GM18499 (cell line): ENCODE measurements around the gene CCDC167.

Experiments
- ATAC-seq: cut with Tn5 transposase; IDR thresholded peaks from one replicate; pipeline ENCODE4 v1.9.1; 2021; ENCODE audit warnings: moderate number of reproducible peaks; ENCODE audit not compliant: insufficient read depth, unreplicated experiment

CCDC167 gene

DNA sequence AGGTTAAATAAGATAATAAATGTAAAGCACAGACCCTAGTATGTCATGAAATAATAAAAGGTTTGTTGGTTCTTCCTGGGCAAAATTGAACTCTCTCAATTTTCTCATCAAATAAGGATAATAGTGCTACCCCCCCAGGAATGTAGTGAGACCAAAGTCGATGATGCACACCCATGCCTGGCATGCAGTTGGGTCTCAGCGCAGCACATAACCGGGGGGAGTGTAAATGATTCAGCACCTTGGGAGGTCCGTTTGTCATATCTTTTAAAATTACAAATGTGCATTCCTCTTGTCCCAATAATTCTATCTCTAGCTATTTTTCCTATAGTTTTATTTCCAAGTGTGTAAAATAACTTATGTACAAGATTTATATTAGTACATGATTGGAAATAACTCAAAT lies 31.3 kb upstream of the CCDC167 start:
- ATAC-seq = no peak

DNA sequence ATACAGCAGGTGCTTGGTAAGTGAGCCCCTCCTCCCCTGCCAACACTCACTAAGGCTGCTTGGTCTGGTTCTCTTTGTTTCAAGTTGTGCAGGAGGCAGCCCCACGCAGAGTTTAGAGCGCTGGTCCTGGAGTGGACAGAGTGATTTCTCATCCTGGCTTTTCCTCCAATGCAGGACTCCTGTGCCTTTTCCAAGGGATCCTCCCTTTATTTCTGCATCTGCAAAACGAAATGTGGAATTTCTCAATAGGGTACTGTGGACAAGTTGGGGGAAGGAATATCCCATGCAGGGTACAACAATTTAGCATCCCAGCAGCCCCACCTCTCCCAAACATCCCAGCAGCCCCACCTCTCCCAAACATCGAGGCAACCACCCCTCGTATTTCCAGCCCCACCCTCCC lies 30.6 kb upstream of the CCDC167 start:
- no peak for ATAC-seq

DNA sequence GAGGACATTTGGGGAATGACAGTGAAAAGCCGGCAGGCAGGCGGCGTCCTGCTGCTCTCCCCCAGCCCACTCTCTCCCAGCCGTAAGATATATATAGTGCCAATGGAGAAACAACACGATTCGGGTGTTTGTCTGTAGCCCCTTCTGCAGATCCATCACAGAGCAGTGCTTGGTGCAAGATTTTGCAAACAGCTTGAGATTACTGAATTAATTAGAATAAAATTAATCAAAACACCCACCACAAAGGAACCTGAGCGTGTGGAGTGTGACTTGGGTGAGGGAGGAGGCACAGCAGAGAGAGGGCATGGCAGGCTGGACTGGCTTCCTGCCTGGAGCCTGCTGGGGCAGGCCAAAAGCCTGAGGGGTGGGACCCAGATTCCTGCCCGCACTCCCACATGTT lies 28.8 kb upstream of the CCDC167 start:
- no peak for ATAC-seq

DNA sequence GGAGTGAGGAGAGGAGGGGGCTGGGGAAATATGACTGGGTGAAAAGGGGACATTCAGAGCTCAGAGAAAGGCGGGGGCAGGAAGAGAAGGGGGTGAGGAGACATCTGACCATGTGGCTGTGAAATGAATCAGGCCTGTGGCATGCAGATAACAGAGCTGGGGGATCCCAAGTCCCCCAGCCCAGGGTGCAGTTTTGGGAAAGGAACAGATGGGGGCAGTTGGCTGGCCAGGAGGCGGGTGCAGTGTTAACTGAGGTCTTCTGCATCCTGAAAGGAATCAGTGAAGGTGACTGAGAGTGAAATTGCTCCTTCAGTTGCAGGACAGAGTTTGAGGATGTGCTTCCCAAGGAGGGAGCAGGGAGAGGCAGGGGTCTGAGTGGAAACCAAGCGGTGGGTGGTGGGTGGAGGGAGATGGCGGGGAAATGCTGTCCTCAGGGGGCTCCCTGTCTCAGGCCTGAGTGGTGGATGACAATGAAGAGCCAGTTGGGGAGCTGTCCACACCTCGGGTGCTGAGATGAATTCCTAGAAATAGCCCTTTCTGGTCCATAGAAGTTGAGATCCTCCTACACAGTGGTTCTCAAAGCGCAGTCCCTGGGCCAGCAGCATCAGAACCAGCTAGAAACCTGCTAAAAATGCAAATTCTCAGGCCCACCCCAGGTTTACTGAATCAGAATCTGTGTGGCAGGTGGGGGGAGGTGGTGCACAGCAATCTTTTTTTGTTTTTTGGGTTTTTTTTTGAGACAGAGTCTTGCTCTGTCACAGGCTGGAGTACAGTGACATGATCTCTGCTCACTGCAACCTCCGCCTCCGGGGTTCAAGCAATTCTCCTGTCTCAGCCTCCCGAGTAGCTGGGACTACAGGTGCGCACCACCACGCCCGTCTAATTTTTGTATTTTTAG lies 26.0 kb upstream of the CCDC167 start:
- no peak for ATAC-seq

DNA sequence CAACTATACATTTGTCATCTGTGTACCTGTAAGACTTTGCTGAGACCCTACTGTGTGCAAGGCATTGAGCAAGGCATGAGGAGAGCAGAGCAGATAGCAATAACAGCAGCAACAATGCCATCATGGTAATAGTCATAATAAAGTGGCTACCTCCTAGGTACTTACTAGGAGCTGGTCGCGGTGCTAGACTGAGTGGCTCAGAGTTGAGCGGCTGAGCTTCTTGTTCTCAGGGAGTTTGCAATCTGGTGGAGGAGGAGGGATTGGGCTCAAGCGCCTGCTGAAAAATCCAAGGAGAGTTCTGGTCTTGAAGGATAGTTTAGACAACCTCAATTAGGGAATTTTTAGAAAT lies 25.3 kb upstream of the CCDC167 start:
- ATAC-seq = no peak

DNA sequence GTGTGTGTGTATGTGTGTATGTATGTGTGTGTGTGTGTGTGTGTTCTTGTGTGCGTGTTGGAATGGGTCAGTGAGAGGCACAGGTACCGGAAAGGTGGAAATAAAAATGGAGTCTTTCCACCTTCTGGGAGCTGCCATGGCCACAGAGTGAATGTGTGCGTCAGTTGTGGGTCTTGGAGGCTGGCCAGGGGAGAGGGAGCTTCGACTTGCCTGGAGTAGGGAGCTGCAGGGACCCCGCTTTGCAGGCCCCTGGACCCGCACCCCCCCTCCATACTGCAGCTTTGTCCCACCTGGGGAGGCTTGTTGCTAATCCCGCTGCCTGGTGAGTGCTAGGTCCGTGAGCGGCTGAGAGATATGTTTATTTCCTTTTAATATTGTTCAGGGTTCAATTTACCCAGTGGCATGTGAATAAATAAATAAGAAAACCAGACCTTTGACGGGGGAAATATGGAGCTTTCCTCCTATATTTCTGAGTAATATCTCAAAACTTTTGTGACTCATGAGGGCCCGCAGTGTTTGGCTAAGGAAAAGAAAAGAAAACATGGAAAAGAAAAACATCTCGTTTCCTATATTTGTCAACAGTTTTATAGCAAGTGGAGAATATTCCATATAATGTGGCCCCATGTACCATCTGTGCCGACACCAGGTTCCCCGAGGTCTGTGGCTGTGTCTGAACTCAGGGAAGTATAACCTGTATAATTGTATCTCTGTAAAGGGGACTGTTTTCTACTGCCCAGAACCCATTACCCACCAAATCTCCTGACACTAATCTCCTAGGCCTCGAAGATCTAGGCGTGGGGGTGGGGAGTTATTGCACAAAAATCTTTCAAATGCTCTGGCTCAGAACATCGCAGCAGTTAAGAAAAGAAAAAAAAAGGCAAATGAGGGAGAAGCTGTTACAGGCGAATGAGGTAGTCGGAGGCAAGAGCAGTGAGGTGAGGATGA lies 24.6 kb upstream of the CCDC167 start:
- ATAC-seq = no peak

DNA sequence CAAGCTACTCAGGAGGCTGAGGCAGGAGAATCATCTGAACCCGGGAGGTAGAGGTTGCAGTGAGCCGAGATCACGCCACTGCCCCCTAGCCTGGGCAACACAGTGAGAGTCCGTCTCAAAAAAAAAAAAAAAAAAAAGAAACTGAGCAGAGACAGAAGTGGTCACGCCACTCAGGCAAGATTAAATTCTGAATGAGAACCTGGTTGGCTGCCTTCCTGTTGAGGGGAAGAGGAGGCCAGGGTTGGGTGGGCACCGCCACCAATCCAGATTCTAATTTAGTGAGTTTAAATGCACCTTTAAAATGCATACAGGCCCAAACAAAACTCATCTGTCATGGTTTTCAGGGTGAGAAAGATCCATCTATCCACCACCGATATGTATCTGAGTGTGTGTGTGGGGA lies 23.7 kb upstream of the CCDC167 start:
- ATAC-seq = no peak

DNA sequence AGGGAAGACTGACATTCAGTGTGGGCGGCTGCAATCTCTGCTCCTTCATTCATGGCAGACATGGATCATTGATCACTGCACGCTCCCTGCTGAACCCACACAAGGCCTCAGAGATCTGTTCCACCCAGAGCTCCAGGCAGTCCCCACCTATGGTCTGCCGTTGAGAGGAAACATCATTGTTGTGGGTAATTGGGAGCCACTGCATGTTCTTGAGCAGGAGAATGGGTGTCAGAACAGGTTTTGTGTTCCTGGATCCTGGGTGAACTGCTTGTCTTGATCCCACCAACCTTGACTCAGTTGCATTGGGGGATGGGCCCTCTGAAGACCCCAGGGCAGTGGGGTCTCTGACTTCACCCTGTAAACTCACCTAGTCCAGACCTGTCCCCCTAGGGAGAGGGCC lies 23.1 kb upstream of the CCDC167 start:
- ATAC-seq = no peak

DNA sequence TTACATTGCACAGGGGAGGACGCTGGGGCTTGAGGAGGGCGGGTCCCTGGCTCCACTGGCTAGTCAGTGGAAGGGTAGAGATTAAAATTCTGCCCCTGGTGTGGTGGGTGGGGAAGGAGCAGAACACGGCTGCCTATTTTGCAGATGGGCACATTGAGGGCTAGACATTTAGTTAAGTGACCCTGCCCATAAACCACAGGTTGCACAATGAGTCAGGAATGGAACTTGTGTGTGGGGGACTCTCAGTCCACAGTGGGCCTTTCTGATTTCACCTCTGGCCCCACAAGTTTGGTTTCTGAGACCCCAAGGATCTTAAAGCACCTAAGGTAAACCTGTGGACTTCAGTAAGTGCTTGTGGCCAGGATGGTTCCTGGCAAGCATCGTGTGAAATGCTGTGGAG lies 22.0 kb upstream of the CCDC167 start:
- ATAC-seq = no peak

DNA sequence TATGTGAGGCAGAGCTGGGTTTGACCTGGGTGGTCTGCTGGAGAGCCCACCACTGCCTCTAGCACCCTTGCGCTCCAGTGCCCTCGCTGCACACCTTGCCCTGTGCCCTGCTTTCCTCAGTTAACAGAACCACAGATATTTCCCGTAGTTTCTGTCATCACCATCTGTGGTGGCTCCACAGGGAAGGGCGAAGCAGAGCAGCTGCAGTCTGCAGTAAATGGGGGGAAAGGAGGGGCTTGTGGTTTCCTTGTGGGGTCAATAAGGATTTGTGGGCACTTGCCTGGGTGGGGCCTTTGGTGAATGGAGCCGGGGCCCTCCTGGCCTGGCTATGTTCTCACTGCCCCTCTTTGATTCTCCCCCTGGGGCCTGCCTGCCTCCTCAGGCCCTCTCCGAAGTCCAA lies 21.2 kb upstream of the CCDC167 start:
- ATAC-seq = no peak

DNA sequence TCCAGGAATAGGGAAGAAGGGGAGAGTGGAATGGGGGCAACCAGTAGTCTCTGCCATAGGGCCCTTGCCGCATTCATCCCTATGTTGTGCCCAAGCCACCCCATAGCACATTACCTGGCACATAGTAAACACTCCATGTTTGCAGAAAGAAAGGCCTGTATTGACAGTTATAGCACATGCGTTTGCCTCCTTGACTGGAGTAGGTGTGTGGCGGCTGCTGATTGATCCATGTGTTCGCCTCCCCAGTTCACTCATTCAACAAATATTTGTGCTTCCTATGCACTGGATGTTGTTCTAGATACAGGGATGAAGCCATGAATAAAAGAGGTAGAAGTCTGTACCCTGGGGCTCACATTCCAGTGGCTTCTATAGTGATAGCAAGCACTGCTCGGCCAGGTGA lies 19.8 kb upstream of the CCDC167 start:
- ATAC-seq = no peak

DNA sequence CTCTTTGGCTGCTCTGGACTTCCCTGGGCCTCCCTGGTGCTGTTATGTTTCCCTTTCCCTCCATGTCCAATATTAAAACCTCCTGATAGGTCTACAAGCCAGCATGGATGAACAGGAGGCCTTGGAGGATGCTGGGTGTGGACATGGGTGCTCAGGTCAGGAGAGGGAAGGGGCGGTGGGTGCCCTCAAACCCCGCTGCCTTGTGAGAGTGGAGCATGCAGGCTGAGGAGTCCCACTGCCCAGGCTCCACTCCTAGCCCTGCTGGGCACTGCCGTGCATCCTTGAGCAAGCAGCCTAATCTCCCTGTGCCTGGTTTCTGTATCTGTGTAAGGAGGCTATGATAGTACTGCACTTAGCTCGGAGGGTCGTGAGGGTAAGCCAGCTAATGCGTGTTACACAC lies 18.4 kb upstream of the CCDC167 start:
- no peak for ATAC-seq

DNA sequence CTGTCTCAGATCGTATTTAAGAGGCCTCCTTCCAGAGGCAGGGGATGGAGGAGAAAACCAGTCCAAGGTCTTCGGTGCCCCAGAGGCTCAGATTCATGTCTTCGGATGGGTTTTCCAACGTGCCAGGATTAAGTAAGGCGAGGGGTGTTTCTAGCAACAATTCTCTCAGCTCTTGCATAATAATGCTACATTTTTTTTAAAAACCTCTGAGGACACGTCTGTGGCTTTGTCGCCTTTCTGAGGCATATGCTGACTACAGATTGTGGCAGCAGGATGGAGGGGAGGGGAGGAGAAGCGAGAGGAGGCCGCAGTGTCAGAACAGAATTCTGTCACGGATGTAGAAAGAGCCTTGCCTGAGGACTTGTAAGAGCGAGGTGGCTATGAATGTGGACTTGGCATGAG lies 17.7 kb upstream of the CCDC167 start:
- no peak for ATAC-seq

DNA sequence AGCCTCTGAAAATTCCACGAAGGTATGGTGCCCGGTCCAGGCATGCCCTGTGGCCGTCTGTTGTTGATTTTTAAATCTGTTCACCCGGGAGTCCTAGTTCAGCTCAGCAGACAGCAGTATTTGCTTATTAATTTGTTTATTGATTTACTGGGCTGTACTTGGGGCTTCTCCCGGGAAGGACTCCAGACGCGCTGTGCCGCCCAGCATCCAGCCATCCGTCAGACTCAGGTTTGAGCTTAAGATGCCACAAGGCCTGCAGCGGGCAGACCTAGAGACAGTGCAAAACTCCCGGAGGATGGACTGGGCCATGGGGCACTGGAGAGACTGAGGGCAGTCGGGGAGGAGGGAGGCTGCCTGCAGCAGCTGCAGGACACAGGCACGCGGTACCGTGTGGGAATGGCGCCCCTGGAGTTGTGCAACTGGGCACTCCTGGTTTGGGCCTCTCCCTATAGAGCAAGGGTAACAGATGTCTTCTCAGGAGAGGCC lies 17.3 kb upstream of the CCDC167 start:
- ATAC-seq = no peak

DNA sequence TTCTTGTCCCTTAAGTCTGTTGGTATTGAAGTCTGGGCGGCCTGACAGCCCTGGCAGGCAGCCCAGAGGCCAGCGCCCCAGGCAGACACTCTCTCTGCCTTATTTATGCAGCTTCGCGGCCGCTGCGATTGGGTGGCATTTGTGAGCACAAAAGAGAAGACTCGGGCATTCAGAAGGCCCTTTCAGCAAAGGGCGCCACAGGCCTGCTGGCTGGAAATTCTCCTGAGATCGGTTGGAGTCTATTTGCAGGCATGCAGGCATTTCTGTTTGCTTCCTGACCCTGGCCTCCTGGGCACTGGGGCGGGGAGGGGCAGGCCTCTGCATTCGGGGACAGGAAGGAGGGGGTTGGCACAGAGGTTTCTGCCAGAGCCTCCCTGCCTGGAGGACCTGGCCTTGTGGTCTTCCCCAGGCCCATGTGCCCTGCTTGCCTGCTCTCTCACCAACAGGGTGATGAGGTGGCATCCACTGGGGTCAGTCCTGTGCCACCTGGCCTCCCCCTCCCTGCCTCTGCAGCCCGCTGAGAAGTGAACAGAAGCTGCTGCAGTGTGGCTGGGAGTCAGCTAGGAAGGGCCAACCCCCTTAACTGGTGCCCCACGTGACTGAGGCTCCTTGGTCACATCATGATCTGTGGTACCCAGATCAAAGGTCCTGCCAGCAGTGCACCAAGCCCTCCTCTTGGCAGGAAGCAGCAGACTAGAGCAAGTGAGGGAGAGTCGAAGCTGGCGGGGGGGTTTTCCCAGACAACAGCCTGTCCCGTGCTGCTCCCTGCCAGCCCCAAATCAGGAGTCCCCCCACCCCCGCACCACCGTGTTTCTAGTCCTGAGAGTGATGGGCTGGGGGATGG lies 16.6 kb upstream of the CCDC167 start:
- no peak for ATAC-seq

DNA sequence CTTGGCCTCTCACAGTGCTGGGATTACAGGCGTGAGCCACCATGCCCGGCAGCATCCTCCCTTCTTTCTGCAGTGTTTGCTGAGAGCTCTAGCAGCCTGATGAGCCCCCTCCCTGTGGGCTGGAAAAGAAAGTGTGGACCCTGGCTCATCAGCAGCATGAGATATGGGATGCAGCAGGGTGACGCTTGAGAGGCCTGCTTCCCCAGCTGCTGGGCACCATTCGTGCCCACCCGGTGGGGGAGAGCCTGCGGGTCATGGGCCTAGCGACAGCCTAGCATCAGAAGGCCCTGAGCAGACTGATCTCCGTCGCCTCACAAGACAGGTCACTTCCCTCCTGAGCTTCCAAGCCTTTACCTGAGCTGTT lies 16.0 kb upstream of the CCDC167 start:
- ATAC-seq = no peak

DNA sequence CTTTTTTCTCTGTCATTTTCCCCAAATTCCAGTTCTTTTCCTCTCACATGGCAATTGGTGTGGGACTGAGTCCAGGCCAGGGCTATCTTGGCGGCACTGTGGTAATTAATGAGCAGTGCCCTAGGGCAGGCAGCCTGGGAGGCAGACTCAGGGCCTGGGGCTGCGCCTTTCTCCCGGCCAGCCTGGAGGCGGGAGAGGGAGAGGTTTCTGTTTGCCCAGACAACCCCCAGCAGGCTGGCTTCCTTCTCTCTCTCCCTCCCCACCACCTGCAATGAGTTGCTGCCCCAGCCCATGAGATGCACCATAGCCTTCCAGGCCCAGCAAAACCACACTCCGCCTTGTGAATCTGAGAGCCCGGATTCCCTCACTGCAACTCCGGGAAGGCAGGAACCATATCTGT lies 15.1 kb upstream of the CCDC167 start:
- ATAC-seq = no peak

DNA sequence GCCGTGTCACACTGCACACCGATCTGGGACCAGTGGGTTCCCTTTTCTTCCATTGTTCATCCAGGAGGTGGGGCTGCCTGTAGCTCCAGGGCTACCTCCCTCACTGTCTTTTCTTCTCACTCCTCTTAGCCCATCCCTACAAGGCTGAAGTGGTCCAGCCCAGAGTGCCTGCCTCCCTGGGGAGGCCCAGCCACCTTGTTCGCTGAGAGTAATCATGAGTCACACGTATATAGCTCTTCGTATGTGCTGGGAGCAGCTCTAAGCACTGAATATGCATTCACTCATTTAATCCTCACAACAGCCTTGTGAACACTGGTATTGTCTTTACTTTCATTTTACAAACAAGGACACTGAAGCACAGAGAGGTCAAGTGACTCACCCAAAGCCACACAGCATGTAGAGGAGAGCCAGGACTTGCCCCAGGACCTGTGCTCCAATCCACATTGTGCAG lies 14.7 kb upstream of the CCDC167 start:
- no peak for ATAC-seq

DNA sequence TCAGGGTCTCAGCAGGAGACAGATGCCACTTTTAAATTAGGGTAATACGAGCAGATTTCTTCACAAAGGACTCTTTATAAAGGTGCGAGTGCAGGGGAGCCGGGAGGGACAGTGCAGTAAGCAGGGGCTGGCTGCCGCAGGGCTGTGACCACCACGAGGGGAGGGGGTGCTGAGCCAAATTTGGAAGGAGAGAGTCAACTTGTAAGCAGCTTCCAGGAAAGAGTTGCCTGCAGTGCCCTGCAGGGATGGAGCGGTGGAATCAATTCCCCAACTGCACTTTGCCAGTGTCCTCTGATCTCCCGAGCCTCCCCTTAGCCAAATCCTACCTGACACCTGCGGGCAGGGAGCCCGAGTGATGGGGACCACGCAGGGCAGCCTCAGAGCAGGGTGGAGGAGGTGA lies 13.9 kb upstream of the CCDC167 start:
- no peak for ATAC-seq

DNA sequence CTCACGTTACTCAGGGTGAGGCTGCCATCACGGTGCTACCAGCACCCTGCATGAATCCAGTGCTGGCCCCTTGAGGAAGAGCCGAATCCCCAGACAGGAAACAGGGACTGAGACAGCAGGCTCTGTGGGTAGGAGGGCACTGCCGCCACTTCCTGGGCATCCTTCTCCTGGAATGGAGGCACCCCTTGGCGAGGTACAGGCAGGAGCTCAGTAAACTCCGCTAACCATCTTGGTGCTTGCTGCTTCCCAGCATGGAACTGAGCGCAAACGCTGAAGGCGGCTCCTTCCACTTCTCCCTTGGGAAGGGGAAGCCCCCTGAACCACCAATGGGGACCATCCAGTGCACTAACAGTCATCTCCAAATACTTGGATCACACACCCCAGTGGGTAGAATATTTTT lies 13.5 kb upstream of the CCDC167 start:
- ATAC-seq = no peak
